GM20000 (cell line): Measurements from ENCODE around the gene NMNAT3.

Experiments
- DNase-seq: peaks from one replicate; pipeline ENCODE4 v3.0.0; 2012; ENCODE audit warnings: low spot score
- TF ChIP-seq, protein P1 (sequence below): IDR thresholded peaks from 2 replicates; pipeline ENCODE4 v1.5.1; 2012; ENCODE audit warnings: mild to moderate bottlenecking, control low read depth; ENCODE audit errors: extremely low read depth, missing control alignments

Gene NMNAT3

DNA sequence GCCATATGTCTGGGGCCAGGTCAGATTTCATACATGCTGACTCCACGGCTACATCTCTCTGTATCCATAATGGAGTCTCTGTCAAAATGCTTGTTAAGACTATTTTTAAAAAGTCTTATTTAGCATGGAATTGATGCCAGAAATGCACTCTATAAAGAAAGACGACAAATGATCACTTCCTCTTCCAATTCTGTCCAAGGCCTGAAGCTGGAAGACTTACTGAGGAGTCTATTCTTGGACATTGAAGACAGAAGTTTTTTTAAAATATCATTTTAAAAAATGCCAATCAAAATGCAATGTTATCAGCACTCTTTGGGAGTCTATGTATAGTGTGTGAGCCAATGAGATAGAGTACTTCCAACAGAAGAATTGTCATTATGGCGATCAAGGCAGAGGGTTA lies 27.9 kb upstream of the NMNAT3 start:
- no peak for DNase-seq
- TF ChIP-seq, protein P1, sequence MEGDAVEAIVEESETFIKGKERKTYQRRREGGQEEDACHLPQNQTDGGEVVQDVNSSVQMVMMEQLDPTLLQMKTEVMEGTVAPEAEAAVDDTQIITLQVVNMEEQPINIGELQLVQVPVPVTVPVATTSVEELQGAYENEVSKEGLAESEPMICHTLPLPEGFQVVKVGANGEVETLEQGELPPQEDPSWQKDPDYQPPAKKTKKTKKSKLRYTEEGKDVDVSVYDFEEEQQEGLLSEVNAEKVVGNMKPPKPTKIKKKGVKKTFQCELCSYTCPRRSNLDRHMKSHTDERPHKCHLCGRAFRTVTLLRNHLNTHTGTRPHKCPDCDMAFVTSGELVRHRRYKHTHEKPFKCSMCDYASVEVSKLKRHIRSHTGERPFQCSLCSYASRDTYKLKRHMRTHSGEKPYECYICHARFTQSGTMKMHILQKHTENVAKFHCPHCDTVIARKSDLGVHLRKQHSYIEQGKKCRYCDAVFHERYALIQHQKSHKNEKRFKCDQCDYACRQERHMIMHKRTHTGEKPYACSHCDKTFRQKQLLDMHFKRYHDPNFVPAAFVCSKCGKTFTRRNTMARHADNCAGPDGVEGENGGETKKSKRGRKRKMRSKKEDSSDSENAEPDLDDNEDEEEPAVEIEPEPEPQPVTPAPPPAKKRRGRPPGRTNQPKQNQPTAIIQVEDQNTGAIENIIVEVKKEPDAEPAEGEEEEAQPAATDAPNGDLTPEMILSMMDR, result no peak

DNA sequence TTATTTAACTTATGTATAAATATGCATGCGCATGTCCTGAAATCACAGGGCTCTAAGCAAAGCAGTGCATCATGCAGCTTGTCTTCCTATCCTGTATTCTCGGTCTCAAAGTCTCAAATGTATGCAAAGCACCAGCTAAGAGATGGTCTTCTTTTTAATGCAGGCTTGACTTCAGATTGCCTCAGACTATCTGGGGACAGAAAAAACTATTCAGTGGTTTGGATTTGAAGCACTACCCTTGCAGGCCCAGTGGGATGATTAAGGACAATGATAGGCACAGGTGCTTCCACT lies 18.5 kb upstream of the NMNAT3 start:
- TF ChIP-seq, protein P1, result no peak
- DNase-seq, result no peak

DNA sequence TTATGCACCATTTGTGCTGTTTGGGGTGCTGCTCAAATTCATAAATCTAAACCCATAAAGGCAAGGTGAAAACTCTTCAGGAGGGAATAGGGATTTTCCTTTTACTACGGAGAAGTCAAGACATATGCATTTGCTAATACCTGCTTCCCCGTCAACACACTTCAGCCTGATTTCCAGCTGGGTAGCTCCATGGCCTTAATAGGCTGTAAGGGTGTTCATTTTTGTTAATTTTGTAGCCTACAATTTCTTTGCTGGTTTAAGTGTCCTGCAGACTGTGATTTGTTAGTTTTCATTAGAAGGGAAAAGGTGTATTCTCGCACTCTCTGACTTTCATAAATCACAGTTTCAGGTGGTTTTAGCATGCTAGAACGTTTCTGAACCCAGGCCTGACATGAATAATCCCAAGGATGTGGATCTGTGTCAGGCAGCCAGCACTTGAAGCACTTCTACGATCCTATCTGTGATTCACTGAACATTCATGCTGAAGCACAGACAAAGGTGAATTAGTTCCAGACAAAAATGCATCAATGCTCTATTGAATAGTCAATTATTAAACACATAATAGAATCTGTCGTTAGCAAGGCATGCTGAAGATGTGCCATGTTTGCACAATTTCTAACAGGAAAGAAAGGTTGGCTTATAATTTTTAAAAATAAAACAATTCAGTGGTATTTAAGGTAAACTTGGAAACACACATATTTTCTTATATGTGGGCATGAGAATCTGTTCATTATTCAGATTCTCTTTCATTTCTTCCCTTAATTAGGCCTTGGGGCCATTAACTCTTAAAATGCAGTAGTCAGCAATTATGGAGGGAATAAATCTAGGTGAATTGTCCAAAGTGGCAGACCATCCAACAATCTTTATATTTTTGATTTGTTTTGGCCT lies 17.9 kb upstream of the NMNAT3 start:
- no peak for DNase-seq
- TF ChIP-seq, protein P1, result no peak

DNA sequence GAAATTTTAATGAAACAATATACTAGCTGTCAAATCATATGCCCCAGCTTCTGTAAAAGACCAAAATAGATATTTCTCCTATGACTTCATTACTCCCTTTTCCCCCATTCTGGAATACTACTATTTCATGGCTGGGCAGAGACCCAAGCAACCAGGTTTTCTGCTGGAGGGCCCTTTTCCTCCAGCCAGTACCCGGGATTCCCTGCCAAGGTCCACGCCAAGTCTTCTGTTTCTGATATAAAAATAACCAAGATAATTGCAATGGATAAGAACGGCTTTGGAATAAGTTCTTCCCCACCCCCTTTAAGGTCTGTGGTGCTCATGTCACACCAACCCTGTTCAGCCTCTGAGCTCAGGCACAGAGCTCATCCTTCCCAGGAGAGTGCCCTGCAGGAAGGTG lies 17.2 kb upstream of the NMNAT3 start:
- no peak for DNase-seq
- TF ChIP-seq, protein P1, result no peak

DNA sequence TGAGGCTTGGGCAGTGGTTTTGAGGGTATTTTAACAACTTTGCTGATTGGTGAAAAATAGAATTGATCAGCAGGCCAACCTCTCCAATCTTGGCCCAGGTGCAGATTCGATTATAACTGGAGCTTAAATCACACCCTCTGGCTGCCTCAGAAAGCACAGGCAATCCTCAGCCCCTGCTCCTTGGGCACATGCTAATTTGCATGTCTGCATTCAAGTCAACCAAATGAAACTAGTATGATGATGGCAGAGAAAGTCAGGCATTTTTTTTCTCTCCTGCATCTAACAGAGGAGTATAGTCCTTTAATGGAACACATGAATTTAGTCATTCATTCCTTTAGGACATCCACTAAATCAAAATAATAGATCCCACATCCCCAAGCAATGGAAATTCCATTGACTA lies 16.8 kb upstream of the NMNAT3 start:
- TF ChIP-seq, protein P1, result no peak
- no peak for DNase-seq

DNA sequence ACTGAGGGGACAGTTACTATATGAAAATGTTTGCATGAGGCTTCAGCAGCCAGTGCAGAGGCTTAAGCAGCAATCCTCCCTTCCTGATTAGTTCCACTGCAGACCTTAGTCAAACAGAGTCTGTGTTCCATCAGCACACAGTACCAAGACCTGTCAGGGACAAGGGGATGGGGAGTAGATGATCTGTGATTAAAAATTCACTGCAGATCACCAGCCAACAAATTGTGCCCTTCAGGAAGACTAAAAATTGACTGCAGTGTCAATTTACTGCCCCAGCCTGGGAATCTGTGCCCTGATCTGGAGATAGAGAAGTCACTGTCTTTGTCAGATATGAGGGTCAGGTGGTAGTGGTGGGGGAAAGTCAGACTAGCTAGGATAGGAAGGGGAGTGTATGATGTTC lies 13.8 kb upstream of the NMNAT3 start:
- no peak for DNase-seq
- TF ChIP-seq, protein P1, result no peak

DNA sequence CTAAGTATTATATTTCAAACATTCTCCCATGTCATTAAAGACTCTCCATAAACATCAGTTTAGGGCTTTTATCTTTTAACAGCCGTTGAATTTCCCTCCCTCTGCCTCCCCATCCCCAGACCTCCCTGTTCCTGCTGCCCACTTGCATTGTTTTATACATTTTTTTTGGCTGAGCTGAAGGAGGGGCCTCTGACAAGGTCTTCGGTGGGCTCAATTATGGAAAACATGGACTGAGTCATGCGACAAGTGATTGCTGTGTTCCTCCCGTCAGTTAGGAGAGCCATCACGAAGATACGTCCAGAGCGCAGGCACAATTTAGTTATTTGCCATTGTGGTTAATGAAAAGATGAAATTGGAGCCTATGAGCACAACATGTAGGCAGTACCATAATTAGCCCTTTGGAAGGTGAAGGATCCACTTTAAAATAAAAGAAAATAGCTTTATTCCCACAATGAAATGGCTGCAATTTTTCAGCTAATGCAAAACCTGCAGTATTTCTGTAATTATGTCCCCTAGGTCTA lies 12.0 kb upstream of the NMNAT3 start:
- TF ChIP-seq, protein P1, result no peak
- no peak for DNase-seq
